NOMO-1 treated with DMSO at 0.1 percent for 48 hours (cell line): ENCODE results near the gene C15orf62.
A peak's percentile ranks its signal among the peaks of the same experiment; 100 is the strongest.

Experiments used
- DNase-seq: peaks from one replicate; lab custom pipeline; 2025; ENCODE audit not compliant: unreplicated experiment; lab: John Stamatoyannopoulos, UW

C15orf62 gene

DNA sequence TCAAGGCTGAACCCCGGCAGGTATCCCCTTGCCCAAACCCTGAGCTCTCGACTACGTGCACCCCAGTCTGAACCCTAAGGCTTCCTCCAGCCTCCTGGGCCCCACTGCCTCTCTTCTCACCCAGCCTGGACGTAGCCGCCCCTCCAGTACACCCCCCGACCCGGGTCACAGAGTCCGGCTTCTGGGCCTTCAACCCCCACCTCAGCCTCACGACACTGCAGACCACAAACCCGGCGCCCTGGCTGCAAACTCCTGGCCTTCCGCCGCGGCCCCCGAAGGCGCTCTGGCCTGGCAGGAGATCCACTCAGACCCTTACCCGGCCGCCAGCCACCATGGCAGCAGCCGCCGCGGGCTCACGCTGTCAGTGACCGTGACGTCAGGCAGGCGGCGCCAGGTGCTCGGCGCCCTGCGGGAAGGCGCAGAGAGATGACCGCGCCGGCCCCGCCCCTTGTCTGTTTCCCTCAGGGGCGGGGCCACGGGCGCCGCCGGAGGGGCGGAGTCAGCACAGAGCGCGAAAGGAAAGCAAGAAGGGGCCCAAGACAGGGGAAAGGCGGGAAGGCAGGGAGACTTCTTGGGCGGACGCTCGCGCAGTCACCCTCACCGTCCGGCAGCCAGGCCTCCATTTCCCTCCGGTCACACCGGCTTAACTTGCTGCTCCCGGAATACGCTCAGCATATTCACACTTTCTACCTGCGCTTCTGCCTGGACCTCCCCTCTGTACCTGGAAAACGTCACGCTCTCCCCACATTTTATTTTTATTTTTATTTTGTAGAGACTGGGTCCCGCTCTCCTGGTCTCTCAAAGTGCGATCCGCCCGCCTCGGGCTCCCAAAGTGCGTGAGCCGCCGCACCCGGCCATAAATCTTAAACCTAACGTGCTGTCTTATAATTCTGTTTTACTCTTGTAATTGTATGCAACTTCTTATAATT, 14.6 kb upstream of the C15orf62 start, which contains the start of gene RMDN3:
Gene RMDN3, minus strand, starts transcription at position 372 of the 929 bp plus-strand sequence. CDS start 471 bp downstream, outside the sequence.
- DNase-seq: peak; percentile 91

DNA sequence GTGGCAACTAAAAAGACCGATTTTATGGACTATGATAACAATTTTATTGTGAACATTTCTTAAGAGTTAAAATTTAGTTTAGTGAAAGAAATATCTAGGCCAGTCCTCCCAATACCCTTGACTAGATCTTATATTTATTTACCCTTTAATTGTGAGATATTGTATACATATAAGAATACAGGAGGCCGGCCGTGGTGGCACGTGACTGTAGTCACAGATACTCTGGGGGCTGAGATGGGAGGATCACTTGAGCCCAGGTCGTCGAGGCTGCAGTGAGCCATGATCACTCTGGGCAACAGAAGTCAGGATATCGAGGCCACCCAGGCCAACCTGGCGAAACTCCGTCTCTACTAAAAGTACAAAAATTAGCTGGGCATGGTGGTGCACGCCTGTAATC, 14.0 kb upstream of the C15orf62 start:
- no peak for DNase-seq

DNA sequence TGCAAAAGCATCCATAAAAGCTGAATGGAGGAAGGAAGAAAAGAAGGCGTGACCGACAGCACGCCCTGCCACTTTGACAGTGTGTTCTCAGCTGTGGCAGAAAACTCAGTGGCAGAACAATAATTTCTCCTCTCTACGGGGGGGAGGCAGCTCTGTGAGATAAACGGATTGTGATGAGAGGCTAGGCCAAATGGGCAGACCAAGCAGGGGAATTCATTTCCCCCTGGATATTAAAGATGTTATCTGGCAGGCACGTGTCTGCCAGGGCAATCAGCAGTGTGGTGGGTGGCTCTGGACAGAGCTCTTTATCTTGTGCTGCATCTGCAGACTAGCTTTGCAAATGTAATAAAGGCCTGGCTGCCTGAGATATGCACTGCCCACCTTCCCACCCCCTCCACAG, 12.8 kb upstream of the C15orf62 start:
- no peak for DNase-seq

DNA sequence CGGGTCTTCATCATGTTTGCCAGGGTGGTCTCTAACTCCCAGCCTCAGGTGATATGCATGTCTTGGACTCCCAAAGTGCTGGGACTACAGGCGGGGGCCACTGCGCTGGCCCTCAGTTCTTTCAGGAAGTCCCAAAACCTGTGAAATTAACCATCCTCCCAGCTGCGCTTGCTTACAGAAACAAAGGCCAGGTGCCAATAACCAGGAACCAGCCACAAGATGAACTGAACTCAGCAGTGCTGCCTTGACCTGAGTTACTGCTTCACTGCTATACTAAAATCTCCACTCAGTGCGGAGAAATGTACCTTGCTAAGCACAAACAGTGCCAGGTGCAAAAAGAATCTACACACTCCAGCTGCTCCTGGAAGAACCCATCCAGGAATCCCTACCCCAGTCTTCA, 9.8 kb upstream of the C15orf62 start:
- no peak for DNase-seq

DNA sequence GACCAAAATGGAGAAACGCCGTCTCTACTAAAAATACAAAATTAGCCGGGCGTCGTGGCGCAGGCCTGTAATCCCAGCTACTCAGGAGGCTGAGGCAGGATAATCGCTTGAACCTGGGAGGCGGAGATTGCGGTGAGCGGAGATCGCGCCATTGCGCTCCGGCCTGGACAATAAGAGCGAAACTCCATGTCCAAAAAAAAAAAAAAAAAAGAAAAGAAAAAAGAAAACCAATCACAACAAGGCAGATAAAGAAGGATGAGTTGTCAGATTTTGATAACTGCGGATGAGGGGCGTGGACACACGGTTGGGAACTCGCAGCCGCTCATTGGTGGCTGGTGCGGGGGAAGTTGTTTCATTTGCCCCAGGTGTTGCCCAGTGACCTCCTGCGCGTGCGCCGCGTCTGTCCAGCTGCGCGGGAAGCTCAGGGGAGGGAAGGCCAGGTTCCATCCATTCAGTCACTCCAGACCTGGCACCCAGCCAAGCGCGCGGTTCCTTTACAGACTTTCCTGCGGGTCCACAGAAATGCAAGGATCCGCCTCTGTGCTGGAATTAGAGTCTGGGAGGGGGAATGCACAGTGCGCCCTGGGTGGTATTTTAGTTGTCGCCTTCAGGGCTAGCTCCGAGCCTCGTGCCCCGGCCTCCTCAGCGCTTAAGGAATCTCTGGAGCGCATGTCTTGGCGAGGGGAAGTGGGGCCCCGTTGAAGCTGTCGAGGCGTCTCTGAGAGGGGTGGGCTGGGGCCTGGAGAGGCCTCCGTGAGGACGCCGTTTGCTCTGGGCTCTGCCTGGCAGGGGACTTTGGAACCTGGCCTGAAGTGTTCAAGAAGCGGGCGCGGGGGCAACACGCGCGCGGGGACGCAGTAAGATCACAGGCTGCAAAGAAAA, 6.6 kb upstream of the C15orf62 start:
- peak; percentile 53 for DNase-seq

DNA sequence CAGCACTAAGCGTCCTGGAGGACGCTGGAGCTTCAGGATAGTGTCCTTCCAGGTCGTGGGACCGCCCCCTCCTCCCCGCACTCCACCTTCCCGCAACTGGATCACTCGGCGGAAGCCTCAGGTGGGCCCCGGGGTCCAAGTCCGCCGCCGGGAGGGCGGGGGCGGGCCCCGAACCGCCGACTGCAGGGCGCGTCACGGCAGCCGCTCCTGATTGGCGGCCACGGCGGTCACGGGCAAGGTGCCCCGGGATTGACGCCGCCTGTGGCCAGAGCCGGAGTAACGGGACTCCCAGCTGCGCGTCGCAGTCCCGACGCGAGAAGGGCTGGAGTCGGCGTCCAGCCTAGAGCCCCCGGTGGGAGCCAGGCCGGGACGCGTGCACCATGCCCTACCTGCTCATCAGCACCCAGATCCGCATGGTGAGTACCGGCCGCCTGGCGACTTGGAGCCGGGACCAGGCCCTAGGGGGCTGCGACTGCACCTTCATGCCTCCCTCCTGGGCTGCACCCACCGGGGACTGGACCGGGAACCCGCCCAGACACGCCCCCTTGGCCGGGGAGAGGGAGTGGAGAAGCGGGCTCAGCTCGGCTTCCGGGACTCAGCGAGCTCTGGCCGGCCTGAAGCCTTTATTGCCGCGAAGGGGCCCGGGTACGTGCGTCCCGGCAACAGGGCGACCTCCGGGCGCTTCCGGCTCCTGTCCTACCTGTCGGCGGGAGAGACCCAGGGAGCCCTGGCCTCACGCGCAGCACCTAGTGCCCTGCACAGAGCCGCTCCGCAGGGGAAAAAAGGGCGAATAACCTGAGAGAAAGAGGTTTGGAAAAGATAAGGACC, 5.8 kb upstream of the C15orf62 start, which contains the start of gene GCHFR:
Gene GCHFR, plus strand, starts transcription at position 268 of the 828 bp plus-strand sequence. Its CDS starts 113 bp downstream, at position 381.
- DNase-seq: peak; percentile 61

DNA sequence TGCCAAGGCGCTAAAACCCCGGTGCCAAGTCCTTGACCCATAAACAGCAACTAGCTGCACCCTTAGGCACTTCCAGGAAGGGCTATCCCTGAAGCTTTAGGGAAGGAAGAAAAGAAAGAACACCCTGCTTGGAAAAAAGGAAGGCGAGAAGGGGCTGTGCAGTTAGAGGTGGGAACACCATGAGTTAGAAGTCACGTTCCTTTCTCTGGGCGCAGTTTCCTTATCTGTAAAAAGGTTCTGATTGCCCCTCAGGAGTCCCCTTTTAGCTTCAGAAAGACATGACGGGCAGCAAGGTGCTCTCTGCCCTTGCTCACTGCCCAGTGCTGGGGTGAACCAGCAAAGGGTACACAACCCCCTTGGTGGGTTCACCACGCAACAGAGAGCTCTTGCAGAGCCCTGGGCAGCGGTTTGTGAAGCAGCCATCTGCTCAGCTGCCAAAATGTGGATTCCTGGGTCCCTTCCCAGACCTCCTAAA, 5.1 kb upstream of the C15orf62 start:
- no peak for DNase-seq

DNA sequence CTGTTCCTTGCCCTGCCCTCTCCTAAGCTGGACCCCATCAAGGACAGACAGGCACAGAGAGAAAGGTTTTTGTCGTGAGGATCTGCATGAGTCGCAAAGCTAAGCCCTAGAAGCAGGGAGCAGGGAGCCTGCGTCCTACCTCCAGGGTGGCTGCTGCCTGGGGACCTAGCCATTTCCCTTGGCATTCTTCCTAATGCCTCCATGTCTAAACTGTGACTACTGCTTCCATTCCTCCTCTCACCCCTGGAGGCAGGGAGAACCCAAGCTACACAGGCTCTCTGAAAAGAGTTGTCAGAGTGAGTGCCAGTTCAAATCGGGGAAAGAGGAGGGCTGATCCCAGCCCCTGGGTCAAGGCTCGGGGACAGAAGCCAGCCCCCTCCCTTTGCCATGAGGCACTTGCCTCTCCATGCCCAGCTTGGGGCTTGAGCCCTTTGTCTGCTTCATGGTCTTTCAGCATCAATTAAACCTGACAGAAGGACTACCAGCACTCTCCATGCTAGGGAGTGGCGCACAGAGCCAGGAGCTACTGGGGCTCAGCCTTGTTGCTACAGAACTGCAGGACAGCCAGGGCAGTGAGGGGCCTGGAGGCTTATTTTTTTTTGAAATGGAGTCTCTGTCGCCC, 3.5 kb upstream of the C15orf62 start:
- DNase-seq: no peak

DNA sequence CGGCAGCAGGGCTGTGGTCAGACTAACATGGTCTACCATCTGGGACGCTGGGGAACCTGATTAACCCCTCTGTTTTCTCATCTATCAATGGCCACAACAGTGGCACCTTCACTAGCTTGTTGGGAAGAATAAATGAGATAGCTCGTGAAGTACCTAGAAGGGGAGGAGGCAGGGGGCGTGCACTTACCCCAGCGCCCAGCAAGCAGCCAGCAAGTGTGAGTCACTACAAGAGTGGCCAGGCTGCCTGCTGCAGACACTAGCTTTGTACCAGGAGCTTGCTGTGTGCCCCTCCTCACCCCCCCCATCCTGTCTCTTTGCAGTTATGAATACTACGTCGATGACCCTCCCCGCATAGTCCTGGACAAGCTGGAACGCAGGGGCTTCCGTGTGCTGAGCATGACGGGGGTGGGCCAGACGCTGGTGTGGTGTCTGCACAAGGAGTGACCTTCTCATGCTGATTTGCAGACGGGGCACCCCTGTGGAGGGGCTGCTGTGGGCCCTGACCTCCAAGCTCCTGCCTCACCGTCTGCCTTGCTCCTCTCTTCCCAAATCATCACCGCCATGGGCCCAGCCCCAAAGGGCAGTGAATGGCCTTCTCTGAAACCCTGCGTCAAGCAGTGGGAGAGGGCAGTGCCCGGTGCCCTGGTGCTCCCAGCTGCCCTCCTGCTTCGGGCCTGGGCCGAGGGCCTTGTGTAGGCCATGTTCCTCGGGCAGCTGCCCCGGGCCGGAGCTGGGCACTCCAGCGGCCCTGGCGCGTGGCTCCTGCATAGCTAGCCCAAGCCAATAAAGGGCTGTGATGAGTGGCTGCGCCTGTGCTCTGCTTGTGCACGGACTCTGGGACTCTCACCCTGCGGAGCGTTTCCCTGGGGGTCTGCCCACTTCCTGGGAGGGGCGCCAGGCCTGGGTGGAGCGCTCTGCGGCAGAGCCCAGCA, 2.6 kb upstream of the C15orf62 start:
- no peak for DNase-seq

DNA sequence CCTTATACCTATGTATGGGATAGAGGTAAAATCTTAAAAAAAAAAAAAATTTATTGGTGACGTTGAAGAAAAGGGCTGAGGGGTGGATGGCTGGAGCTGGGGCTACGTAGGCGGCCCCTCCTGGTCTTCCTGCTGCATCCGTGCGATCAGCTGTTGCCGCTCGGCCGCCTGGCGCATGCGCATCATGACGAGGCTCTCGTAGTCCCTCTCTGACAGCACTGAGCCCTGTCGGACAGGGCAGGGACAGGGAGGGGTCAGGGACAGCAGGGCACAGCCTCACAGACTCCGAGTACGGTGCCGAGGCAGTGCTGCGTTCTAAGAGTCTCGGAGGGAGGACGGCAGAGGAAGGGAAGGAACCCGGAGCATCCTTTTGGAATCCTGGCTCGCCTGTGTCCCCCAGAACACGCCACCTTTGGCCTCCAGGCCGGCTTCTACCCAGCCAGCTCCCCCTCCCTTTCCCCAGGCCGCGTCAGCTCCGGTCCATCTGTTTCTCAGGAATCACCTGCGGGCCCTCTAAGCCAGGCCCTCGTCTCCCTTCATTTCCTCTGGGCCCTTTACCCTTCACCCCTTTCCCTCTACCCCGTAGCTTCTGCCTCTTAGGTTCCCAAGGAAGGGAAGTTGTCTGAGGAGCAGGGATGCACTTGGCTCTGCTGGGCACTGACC, 1.8 kb upstream of the C15orf62 start:
- DNase-seq: no peak

DNA sequence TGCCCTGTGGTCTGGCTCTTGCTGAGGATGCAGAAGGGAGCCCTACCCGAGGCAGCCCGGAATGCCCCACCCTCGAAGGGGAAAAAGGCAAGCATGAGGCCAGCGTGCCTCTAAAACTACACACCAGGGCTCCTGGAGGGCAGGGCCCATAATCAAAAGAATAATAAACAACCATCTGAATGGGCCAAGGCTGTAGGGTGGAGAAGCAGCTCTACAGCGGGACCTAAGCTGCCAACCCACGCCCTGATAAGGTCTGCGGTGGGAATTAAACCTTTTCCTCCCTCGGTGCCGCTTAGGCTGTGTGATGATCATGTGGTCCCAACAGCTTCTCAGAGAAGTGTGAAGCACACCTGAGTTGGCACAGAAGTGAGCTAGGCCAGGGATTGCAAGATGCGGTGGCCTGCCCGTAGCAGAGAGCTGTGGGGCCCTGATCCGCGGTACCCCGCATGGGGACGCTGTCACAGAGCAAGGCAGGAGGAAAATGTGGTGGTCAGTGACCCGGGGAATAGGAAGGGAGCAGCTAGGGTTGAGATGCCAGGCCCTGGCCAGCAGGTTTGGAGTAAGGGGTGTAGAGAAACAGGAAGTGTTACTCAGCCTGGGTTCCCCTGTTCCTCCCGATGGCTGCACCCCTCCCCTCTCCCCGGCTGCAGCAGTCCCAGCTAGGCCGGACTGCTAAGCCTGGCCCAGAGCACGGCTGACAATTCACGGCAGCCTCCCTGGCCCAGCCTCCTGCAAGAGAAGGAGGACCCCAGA, 1.1 kb upstream of the C15orf62 start:
- no peak for DNase-seq

DNA sequence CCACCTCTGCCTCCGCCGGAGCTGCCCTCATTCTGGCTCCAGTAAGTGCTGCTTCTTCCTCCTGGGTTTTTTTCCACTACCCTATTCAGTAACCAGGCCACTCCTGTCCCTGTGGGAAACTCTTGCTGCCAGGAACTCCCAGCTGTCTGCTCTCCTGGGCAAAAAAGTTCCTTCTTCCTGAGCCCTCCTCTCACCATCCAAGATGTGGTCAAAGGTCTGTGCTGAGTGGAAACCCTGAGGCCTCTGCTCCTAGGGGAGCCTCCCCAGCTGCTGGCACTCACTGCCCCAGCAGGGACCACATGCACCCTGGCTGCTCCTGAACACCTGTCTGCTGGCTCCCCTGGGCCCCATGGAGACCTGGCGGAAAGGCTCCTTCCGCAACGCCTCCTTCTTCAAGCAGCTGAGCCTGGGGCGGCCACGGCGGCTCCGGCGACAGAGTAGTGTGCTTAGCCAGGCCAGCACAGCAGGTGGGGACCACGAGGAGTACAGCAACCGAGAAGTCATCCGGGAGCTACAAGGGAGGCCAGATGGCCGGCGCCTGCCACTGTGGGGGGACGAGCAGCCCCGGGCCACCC, 454 bp downstream of the C15orf62 start:
- DNase-seq: no peak

DNA sequence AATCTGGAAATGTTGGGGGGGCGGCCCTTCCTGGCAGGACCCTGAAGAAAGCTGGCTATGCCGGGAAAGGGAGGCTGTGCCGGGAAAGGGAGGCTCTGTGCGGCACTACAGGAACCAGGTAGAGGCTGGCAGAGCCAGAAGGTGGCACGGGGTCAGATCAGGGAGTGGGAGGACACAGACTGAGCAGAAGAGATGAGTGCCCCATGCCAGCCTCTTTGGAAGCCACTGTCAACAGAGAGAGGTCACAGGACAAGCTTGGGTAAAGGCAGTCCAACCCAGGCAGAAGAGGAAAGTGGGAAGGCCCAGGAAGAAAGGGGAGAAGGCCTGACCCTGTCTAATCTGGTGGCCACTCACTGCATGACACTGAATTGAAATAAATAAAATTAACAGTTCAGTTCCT, 1.5 kb downstream of the C15orf62 start:
- no peak for DNase-seq

DNA sequence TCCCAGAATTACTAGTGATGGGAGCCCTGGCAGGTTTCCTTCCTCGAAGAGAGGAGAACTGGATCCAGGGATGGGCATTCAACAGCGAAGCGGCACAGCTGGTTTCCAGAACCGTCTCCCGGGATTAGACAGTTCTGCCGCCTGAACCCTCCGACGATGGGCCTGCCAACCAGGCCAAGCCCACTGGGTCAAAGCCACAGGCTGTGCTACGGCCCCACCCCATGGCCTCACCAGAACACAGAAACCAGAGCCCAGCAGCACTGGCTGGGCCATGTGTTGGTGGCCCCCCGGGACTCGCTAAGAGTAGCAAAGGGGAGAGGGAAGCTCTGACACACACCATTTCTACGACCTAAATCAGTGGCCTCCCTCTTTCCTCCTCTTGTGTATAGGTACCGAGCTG, 2.2 kb downstream of the C15orf62 start:
- DNase-seq: no peak

DNA sequence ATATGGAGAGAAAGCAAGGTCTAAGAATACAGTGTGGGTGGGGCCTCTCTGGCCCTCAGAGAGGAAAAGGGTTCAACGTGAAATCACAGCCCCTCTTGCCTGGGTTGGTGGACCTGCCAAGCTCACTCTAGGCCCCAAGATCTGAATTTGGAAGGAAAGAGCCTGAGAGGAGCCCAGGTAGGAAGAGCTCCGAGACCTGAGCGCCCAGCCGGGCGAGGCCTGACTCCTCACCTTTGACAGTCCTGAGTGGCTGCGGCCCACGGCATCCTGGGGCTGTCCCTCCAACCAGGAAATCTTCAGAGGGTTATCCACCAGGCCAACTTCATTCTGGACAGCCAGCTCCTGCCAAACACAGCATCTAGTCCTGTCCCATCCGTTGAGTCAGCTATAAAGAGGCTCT, 3.7 kb downstream of the C15orf62 start:
- no peak for DNase-seq

DNA sequence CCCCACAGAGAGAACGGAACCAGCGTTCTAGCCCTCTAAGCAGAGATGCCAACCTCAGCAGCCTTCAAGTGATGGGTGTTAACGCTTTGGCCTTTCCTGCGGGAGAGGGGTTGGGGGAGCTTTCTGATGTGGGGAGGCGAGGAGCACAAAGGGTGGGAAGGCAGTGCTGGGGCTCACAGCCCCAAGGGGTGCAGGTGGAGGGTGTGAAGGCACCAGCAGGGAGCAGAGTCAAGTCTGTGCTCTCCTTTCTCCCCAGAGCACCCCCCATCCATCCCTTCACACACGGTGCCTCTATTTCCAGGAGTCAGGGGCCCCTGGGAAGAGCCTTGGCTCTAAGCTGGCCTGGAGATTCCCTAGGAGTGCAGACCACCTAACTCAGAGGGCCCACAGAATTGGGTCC, 4.1 kb downstream of the C15orf62 start:
- no peak for DNase-seq

DNA sequence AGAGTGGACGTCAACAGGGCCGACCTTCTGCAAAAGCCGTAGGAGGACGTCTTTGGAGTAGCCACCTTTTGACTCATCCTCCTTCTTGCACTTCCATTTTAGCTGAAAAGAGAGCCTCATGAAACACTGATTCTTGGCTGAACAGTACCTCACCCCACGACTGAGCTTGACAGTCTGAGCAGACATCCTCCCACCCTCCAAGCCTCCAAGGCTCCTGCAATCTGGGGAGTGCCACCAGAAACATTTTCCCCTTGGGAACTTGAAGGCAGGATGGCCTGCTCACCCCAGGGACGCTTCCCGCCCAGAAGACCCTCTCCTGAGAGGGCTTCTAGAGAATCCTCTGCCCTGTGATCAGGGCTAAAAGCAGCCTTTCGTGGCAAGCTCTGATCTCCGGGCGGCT, 5.2 kb downstream of the C15orf62 start:
- DNase-seq: no peak
